Stimulated activated CD4-positive, alpha-beta T cell treated with anti-CD3 and anti-CD28 coated beads, Interleukin-1b, Interleukin-23, amount 100 ng/mL, for 1 hour (primary cell): ENCODE results near the gene FREM1.

Source experiments
- DNase-seq, 2 donors: peaks; one replicate each; pipeline ENCODE4 v3.0.0-alpha.2; 2020; ENCODE audit warnings: low read depth in 2 of 2

The FREM1 gene

GRCh38 chr9:14761584-14761983 is 148.6 kb downstream of the FREM1 start:
- no peak for DNase-seq

GRCh38 chr9:14760060-14760459 is 150.2 kb downstream of the FREM1 start:
- DNase-seq = no peak

GRCh38 chr9:14756291-14756690 is 153.9 kb downstream of the FREM1 start:
- DNase-seq = no peak

GRCh38 chr9:14752871-14753270 is 157.4 kb downstream of the FREM1 start:
- no peak for DNase-seq

- DNase-seq = no peak
These were observed 158.0 kb downstream of the FREM1 start for GRCh38 chr9:14752271-14752670.

- DNase-seq = no peak
These were observed 159.4 kb downstream of the FREM1 start for GRCh38 chr9:14750821-14751220.

GRCh38 chr9:14749741-14750211 is 160.5 kb downstream of the FREM1 start:
- no peak for DNase-seq

- no peak for DNase-seq
These were observed 161.9 kb downstream of the FREM1 start for GRCh38 chr9:14748373-14748772.

GRCh38 chr9:14747111-14747510 is 163.1 kb downstream of the FREM1 start:
- no peak for DNase-seq

GRCh38 chr9:14746626-14747025 is 163.6 kb downstream of the FREM1 start:
- DNase-seq = no peak

- DNase-seq = no peak
These were observed 165.5 kb downstream of the FREM1 start for GRCh38 chr9:14744768-14745167.

- no peak for DNase-seq
These were observed 168.9 kb downstream of the FREM1 start for GRCh38 chr9:14741369-14741768.

GRCh38 chr9:14733133-14733532 is 177.1 kb downstream of the FREM1 start:
- no peak for DNase-seq

- no peak for DNase-seq
These were observed 178.8 kb downstream of the FREM1 start for GRCh38 chr9:14731294-14731981.

- DNase-seq = no peak
These were observed 179.7 kb downstream of the FREM1 start for GRCh38 chr9:14730461-14730898.

- DNase-seq = no peak
These were observed 186.9 kb downstream of the FREM1 start for GRCh38 chr9:14723301-14723700.

- no peak for DNase-seq
These were observed 187.7 kb downstream of the FREM1 start, which contains the start of gene CER1 for GRCh38 chr9:14722391-14723035. TSS of gene CER1 (minus strand) at chr9:14722733. CDS start at chr9:14722672, 61 bp downstream.

GRCh38 chr9:14719231-14719923 is 190.9 kb downstream of the FREM1 start:
- no peak for DNase-seq

GRCh38 chr9:14715102-14715501 is 195.1 kb downstream of the FREM1 start:
- DNase-seq = no peak

- no peak for DNase-seq
These were observed 197.0 kb downstream of the FREM1 start for GRCh38 chr9:14713187-14713767.

- DNase-seq = no peak
These were observed 199.4 kb downstream of the FREM1 start for GRCh38 chr9:14710804-14711203.

- no peak for DNase-seq
These were observed 203.6 kb downstream of the FREM1 start for GRCh38 chr9:14706530-14707140.
